Caki2 (cell line): ENCODE measurements around the gene BPI. TPM values are rescaled to one million over a fixed set of nuclear protein-coding genes. Genes with fewer than 3 reads are reported as not detected.
"Not testable (repeated sequence)": the region's sequence is repeated elsewhere in the genome, so short reads cannot be mapped to it uniquely, and the experiment has no call there.

Experiments
- DNase-seq: peaks from one replicate; pipeline ENCODE4 v3.0.0-alpha.2; 2015; ENCODE audit warnings: low read depth
- in situ Hi-C: cut with HindIII; loops from 2 replicates; pipeline ENCODE4 v1.10.0; 2016; ENCODE audit warnings: low sequenced_read_pairs, low pct_unique_long_range_greater_than_20kb, mixed read lengths
- total RNA-seq: library from RNA; depleted of rRNA; stranded (reverse); fragments of >200 nt; shearing (Covaris generic); gene quantifications from 2 replicates; pipeline ENCODE4 v1.2.3, GENCODE V29; 2014; ENCODE audit warnings: low replicate concordance; rRNA removed

BPI gene
- not detected in 2 replicates for total RNA-seq

DNA sequence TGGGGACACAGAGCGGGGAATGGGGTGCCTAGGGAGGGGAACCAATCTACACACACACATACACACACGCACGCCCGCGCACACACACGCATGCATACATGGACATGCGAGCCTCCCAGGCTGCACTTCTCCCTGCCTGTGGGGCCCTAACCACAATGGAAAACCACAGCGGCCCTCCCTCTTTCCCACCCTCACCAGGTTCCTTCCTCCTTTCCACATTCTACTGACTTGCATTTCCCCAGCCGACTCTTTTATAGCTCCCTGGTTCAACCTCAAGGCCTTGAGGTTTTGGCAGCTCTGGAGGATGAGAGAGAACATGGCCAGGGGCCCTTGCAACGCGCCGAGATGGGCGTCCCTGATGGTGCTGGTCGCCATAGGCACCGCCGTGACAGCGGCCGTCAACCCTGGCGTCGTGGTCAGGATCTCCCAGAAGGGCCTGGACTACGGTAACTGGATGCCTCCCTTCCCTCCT is at the start of gene BPI:
BPI (plus strand) TSS at position 249 of the 472 bp plus-strand sequence; CDS start at position 317, 68 bp downstream.
- DNase-seq: no peak
- in situ Hi-C loops: no loop called here

- in situ Hi-C loops, DNase-seq: not testable (repeated sequence)
These were observed 49.3 kb upstream of the BPI start for GRCh38 chr20:38254621-38255020.

DNA sequence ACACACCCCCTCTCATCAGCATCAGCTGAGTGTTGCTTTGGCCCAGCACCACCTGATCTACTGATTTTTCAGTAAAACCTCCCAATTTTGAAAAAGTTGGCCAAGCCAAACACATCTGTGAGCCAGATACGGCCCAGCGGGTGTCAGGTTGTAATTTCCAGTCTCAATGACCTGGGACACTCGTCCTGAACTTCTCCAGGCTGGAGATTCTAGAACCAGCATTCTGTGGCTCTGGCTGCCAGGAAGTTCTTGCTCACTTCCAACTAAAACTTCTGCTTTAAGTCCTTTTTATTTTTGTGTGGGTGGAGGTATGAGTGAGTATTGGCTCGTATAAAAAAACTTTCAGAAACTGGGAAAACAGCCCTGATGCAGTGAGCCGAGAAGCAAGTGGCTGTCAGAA is 48.6 kb upstream of the BPI start:
- in situ Hi-C loops: no loop called here
- DNase-seq: no peak

GRCh38 chr20:38256021-38256420 is 47.9 kb upstream of the BPI start:
- in situ Hi-C loops: no loop called here
- no peak for DNase-seq

DNA sequence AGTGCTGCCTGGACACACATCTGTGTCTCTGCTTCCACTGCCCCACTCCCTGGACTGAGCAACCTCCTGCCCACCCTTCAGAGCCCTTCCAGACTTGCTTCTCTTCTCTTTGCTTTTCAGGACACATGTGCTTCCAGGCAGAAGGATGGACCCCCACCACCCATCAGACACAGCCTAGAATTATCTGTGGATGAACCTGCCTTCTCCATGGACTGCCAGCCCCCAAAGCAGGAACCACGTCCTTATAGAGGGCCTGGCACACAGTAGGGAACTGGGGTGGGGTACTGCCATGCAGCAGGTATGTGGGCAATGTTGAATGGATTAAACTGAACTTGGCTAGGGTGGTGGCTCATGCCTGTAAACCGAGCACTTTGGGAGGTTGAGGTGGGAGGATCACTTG is 47.0 kb upstream of the BPI start:
- in situ Hi-C loops: no loop called here

DNA sequence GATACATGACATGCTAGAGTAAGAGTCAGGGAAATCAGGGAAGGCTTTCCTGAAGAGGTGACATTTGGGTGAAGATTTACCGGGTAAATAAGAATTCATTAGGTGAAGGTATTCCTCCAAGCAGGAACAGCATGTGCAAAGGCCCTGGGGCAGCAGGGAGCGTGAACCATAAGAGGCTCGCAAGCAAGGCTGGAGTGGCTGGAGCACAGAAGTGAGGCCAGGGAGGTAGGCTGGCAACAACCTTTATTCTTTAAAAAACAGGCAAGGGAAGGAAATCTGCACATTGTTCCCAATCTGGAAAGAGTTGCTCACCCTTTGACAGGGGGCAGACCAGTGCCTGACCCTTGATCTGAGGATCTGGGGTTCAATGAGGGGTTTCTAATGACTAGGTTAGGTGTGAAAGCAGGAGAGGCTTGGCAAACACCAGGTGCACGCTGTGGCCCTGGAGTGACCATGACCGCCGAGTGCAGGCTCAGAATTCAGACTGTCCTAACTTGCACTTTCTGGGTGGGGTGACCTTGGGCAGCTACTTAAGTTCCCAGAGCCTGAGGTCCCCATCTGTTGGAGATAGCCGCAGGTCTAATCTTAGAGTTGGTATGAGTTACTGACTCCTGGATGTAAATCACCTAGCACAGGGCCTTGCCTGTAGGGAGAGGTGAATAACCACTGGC is 45.3 kb upstream of the BPI start:
- in situ Hi-C loops: no loop called here
- DNase-seq: no peak

More for the DNA sequence above, 47.0 kb upstream of the BPI start:
- no peak for DNase-seq

DNA sequence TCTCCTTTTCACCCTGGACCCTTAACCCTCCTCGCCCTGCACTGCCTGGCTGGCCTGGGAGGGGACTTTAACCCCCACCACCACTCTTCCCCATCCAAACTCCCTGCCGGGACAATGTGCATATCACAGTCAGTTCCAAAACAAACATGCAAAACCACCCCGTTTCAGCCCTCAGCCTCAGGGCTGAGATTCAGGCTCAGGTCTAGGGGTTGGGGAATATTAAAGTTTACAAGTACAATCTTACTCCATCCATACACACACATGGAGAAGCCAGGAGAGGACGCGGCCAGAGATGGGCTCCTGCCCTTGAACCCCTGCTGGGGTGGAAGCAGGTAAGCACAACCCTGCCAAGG is 44.0 kb upstream of the BPI start:
- DNase-seq: no peak
- in situ Hi-C loops: no loop called here

GRCh38 chr20:38260378-38261053 is 43.4 kb upstream of the BPI start, which contains the start of gene KIAA1755:
Gene KIAA1755, minus strand, starts transcription at chr20:38260735. Its CDS starts 235 bp downstream, at chr20:38260500.
- DNase-seq: no peak

GRCh38 chr20:38261054-38261390 is 42.9 kb upstream of the BPI start:
- no peak for DNase-seq
- in situ Hi-C loops: no loop called here

More at GRCh38 chr20:38260378-38261053, 43.4 kb upstream of the BPI start, which contains the start of gene KIAA1755:
- in situ Hi-C loops: no loop called here

DNA sequence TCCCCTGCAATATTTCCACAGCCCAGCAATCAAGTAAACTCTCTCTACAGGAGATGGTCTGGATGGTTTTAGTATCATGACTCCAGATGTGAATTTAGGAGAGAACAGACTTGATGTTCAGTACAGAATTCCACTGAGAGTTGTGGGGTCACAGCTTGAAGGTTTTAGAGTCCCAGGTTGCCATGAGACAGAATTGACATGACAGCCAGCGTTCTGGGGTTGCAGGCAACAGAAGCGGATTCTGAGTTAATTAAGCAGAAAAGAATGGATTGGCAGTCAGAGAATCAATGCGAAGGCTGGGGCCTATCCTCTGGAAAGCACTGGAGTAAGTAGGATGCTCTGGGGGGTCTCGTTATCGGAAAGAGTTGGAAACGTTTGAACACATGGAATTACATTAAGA is 41.0 kb upstream of the BPI start:
- no peak for DNase-seq
- in situ Hi-C loops: no loop called here

DNA sequence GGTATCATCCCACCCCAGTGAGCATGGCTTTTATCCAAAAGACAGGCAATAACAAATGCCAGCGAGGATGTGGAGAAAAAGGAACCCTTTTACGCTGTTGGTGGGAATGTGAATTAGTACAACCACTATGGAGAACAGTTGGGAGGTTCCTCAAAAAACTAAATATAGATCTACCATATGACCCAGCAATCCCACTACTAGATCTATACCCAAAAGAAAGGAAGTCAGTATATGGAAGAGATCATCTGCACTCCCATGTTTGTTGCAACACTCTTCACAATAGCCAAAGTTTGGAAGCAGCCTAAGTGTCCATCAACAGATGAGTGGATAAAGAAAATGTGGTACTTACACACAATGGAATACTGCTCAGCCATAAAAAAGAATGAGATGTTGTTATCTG is 37.5 kb upstream of the BPI start:
- no peak for DNase-seq
- in situ Hi-C loops: no loop called here

DNA sequence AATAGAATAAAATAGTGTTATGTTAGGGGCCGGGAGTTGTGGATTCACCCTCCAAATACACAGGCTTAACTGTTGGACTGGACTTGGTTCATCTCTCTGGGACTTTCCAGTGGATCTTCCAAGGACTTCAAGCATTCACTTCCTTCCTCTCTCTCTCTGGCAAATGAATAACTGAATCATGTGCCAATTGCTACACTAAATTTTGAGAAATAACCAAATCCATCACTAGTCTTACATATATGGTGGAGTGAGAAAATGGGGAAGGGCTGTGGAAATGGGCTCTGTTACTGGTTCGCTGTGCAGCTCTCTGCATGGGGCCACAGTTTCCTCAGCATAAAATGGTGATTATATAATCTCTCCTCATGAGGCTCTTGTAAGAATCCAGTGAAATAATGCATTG is 36.7 kb upstream of the BPI start:
- in situ Hi-C loops: no loop called here
- no peak for DNase-seq

- in situ Hi-C loops: no loop called here
- DNase-seq: no peak
These were observed 35.9 kb upstream of the BPI start for GRCh38 chr20:38267901-38268514.

- no peak for DNase-seq
- in situ Hi-C loops: no loop called here
These were observed 34.9 kb upstream of the BPI start for GRCh38 chr20:38269040-38269439.

DNA sequence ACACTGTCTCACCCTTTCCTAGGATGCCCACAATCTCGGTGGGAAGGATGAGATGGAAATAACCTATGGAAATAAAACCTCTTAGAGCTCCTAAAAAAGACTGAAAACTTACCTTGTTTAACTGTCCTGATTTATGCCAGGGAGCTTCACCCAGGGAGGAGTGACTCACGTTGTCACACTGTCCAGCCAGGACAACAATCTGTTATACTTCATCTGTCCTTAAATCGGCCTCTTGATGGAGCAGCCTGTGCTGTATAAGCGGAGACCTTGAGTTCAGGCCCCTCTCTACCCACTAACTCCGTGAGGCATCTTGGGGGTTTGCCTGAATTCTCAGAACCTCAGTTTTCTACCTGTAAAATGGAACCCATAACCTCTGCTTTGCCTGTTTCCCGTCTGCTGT is 34.2 kb upstream of the BPI start:
- in situ Hi-C loops: no loop called here
- no peak for DNase-seq

DNA sequence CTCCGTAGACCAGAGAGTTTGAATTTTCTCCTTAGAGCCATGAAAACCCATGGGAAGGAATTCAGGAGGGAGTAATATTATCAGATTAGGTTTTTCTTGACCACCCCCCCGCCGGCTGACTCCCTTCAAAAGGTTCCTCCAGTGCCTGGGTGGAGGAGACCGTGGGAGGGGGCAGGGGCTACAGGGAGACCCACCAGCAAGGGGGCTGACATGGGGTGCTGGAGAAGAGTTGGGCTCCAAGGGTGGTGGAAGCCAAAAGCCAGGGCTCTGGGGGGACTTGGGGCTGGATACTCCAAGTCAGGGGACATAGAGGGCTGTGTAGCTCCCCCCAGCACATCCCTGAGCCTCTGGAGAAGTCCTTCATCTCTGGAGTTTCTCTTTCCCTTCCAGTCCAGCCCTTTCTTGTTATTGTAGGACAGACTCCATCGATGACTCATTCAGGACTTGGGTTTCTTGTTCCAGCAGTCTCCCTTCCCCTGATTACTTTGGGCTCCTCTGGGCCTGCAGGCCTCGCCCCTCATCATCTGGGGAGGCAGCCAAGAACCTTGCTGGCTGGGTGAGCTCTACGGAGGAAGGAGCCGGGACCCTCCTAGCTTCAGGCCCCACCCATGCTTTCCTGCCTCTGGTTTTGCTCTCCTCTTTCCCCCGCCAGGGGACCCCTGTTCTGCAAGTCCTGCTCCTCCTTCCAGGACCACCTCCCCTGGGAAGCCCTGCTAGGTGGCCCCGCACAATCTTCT is 32.9 kb upstream of the BPI start:
- in situ Hi-C loops: no loop called here
- peak; percentile 61 for DNase-seq

DNA sequence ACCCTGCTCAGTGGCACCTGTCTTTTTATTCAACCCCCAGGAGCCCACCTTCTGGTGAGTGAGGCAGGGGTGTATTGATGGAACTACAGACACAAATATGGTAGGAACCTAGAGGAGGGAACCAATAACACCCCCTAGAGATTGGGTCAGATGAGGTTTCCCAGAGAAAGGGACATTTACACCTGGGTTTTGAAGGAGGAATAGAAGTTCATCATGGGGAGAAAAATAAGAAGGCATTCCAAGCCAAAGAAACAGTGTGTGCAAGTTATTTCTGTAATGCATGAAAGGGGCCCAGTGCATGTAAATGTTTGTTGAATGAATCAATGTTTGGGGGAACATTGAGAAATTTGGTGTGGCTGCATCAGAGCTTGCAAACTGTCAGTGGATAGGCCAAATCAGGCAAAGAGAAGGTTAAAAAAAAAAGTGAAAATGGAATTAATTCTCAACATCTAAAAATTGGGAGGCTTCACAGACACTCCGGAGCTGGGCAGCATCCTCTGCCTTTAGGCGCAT is 32.3 kb upstream of the BPI start:
- no peak for DNase-seq

GRCh38 chr20:38272398-38272797 is 31.6 kb upstream of the BPI start:
- in situ Hi-C loops: no loop called here
- no peak for DNase-seq

More for the DNA sequence above, 32.3 kb upstream of the BPI start:
- in situ Hi-C loops: no loop called here

- no peak for DNase-seq
- in situ Hi-C loops: no loop called here
These were observed 31.0 kb upstream of the BPI start for GRCh38 chr20:38272961-38273360.
